Stimulated activated CD4-positive, alpha-beta T cell treated with anti-CD3 and anti-CD28 coated beads, Interleukin-12 subunit alpha, Interleukin-12 subunit beta, amount 100 ng/mL, for 4 hours (primary cell): Measurements from ENCODE around the gene MASP2.

Experiments
- DNase-seq: peaks from one replicate; pipeline ENCODE4 v3.0.0-alpha.2; 2020

The MASP2 gene

GRCh38 chr1:10987840-10988417, 59.1 kb downstream of the MASP2 start:
- no peak for DNase-seq

- no peak for DNase-seq
These were observed 60.5 kb downstream of the MASP2 start for GRCh38 chr1:10986525-10986890.

GRCh38 chr1:10980841-10981727, 66.0 kb downstream of the MASP2 start:
- DNase-seq: no peak

GRCh38 chr1:10980094-10980577, 66.9 kb downstream of the MASP2 start:
- no peak for DNase-seq

GRCh38 chr1:10979483-10979920, 67.5 kb downstream of the MASP2 start:
- DNase-seq: no peak

- no peak for DNase-seq
These were observed 68.3 kb downstream of the MASP2 start for GRCh38 chr1:10978719-10979118.
